HEK293 (cell line): ENCODE data around the gene RPL22.

Experiments used
- CTCF ChIA-PET: fragments of 350-600 bp; formaldehyde crosslinking; extraction: SDS; loops from one replicate; lab custom pipeline; 2021; ENCODE audit warnings: antibody characterized with exemption; lab: Yijun Ruan, JAX
- POLR2A ChIA-PET: fragments of 300-600 bp; formaldehyde crosslinking; extraction: SDS; loops from one replicate; lab custom pipeline; 2020; ENCODE audit warnings: antibody characterized with exemption, inconsistent platforms; lab: Yijun Ruan, JAX
- H3K27ac ChIP-seq: fragments of 200-500 bp; sonication (Bioruptor generic); 2 replicates; pipeline ENCODE4 v1.5.1; 2014; ENCODE audit warnings: low read depth, low read length, control low read depth, inconsistent platforms; ENCODE audit errors: extremely low read depth
- H3K36me3 ChIP-seq, 2 experiments: fragments of 200-500 bp in 1 of 2; sonication (Bioruptor generic) in 1 of 2; 1 replicate in 1 of 2; 2 replicates in 1 of 2; pipeline ENCODE4 v1.5.1; 2014 to 2017; ENCODE audit warnings: inconsistent platforms in 2 of 2, low read length in 2 of 2; ENCODE audit not compliant: control insufficient read depth in 2 of 2, insufficient read depth in 1 of 2
- H3K4me1 ChIP-seq: fragments of 200-500 bp; sonication (Bioruptor generic); 2 replicates; pipeline ENCODE4 v1.5.1; 2014; ENCODE audit warnings: mild to moderate bottlenecking, low read length, inconsistent platforms; ENCODE audit not compliant: control insufficient read depth, insufficient read depth
- H3K4me3 ChIP-seq: 2 replicates; pipeline ENCODE4 v1.5.1; 2011; ENCODE audit warnings: low read depth, mild to moderate bottlenecking, control low read depth, low read length, moderate library complexity
- H3K9me3 ChIP-seq: fragments of 200-500 bp; sonication (Bioruptor generic); 2 replicates; pipeline ENCODE4 v1.5.1; 2014; ENCODE audit warnings: low read depth, low read length, inconsistent platforms; ENCODE audit not compliant: control insufficient read depth, insufficient read depth
- GLIS1 ChIP-seq: fragments of 450-650 bp; formaldehyde crosslinking; IDR thresholded peaks from 2 replicates; pipeline ENCODE4 v1.5.1; 2016; ENCODE audit warnings: missing biosample characterization, missing genetic modification characterization
- GLIS2 ChIP-seq: fragments of 450-650 bp; formaldehyde crosslinking; IDR thresholded peaks from 2 replicates; pipeline ENCODE4 v1.5.1; 2016; ENCODE audit warnings: missing biosample characterization, missing genetic modification characterization
- OVOL3 ChIP-seq: fragments of 450-650 bp; formaldehyde crosslinking; IDR thresholded peaks from 2 replicates; pipeline ENCODE4 v1.5.1; 2016; ENCODE audit warnings: missing biosample characterization, missing genetic modification characterization
- SCRT2 ChIP-seq: fragments of 450-650 bp; formaldehyde crosslinking; IDR thresholded peaks from 2 replicates; pipeline ENCODE4 v1.5.1; 2016; ENCODE audit warnings: missing biosample characterization, missing genetic modification characterization
- ZBTB20 ChIP-seq: fragments of 450-650 bp; formaldehyde crosslinking; IDR thresholded peaks from 2 replicates; pipeline ENCODE4 v1.5.1; 2016; ENCODE audit warnings: missing biosample characterization, missing genetic modification characterization
- ZBTB26 ChIP-seq: fragments of 450-650 bp; formaldehyde crosslinking; optimal IDR thresholded peaks from 2 replicates; pipeline ENCODE3; 2016; ENCODE audit warnings: missing biosample characterization, mild to moderate bottlenecking, missing genetic modification characterization
- ZEB2 ChIP-seq: fragments of 450-650 bp; formaldehyde crosslinking; IDR thresholded peaks from 2 replicates; pipeline ENCODE4 v1.5.1; 2016; ENCODE audit warnings: missing biosample characterization, missing genetic modification characterization
- ZFHX2 ChIP-seq: fragments of 450-650 bp; formaldehyde crosslinking; conservative IDR thresholded peaks from 2 replicates; pipeline ENCODE4 v1.5.1; 2016; ENCODE audit warnings: missing biosample characterization, missing genetic modification characterization
- ZNF10 ChIP-seq: fragments of 450-650 bp; formaldehyde crosslinking; IDR thresholded peaks from 2 replicates; pipeline ENCODE4 v1.5.1; 2017; ENCODE audit warnings: missing biosample characterization, missing genetic modification characterization
- ZNF146 ChIP-seq: fragments of 450-650 bp; formaldehyde crosslinking; IDR thresholded peaks from 2 replicates; pipeline ENCODE4 v1.5.1; 2016; ENCODE audit warnings: missing biosample characterization, missing genetic modification characterization
- ZNF239 ChIP-seq: fragments of 450-650 bp; formaldehyde crosslinking; IDR thresholded peaks from 2 replicates; pipeline ENCODE4 v1.5.1; 2016; ENCODE audit warnings: missing biosample characterization, missing genetic modification characterization
- ZNF292 ChIP-seq: fragments of 450-650 bp; formaldehyde crosslinking; IDR thresholded peaks from 2 replicates; pipeline ENCODE4 v1.5.1; 2016; ENCODE audit warnings: low read depth, missing biosample characterization, missing genetic modification characterization, borderline replicate concordance
- ZNF335 ChIP-seq: fragments of 450-650 bp; formaldehyde crosslinking; conservative IDR thresholded peaks from 2 replicates; pipeline ENCODE4 v1.5.1; 2016; ENCODE audit warnings: missing biosample characterization, missing genetic modification characterization
- ZNF426 ChIP-seq: fragments of 450-650 bp; formaldehyde crosslinking; IDR thresholded peaks from 2 replicates; pipeline ENCODE4 v1.5.1; 2017; ENCODE audit warnings: missing biosample characterization, missing genetic modification characterization, mild to moderate bottlenecking, inconsistent platforms, moderate library complexity
- ZNF473 ChIP-seq: fragments of 450-650 bp; formaldehyde crosslinking; IDR thresholded peaks from 2 replicates; pipeline ENCODE4 v1.5.1; 2017; ENCODE audit warnings: missing biosample characterization, missing genetic modification characterization
- ZNF530 ChIP-seq: fragments of 450-650 bp; formaldehyde crosslinking; IDR thresholded peaks from 2 replicates; pipeline ENCODE4 v1.5.1; 2016; ENCODE audit warnings: low read depth, missing biosample characterization, missing genetic modification characterization
- ZNF571 ChIP-seq: fragments of 450-650 bp; formaldehyde crosslinking; IDR thresholded peaks from 2 replicates; pipeline ENCODE4 v1.5.0; 2017; ENCODE audit warnings: missing biosample characterization, missing genetic modification characterization
- ZNF600 ChIP-seq: fragments of 450-650 bp; formaldehyde crosslinking; IDR thresholded peaks from 2 replicates; pipeline ENCODE4 v1.5.1; 2016; ENCODE audit warnings: missing biosample characterization, missing genetic modification characterization
- ZNF621 ChIP-seq: fragments of 450-650 bp; formaldehyde crosslinking; IDR thresholded peaks from 2 replicates; pipeline ENCODE4 v1.5.1; 2017; ENCODE audit warnings: missing biosample characterization, missing genetic modification characterization
- ZNF664 ChIP-seq: fragments of 450-650 bp; formaldehyde crosslinking; IDR thresholded peaks from 2 replicates; pipeline ENCODE4 v1.5.1; 2016; ENCODE audit warnings: missing biosample characterization, missing genetic modification characterization
- ZNF692 ChIP-seq: fragments of 450-650 bp; formaldehyde crosslinking; IDR thresholded peaks from 2 replicates; pipeline ENCODE4 v1.5.1; 2016; ENCODE audit warnings: missing biosample characterization, missing genetic modification characterization
- ZNF707 ChIP-seq: fragments of 450-650 bp; formaldehyde crosslinking; IDR thresholded peaks from 2 replicates; pipeline ENCODE4 v1.5.1; 2016; ENCODE audit warnings: missing biosample characterization, missing genetic modification characterization

Gene RPL22

GRCh38 chr1:6181347-6181770 lies 18.0 kb downstream of the RPL22 start (continued):
- TF ChIP-seq ZNF530, result no peak
- TF ChIP-seq ZNF571 (tag by site-specific recombination), result no peak
- TF ChIP-seq ZNF239 (tag by site-specific recombination), result no peak

DNA sequence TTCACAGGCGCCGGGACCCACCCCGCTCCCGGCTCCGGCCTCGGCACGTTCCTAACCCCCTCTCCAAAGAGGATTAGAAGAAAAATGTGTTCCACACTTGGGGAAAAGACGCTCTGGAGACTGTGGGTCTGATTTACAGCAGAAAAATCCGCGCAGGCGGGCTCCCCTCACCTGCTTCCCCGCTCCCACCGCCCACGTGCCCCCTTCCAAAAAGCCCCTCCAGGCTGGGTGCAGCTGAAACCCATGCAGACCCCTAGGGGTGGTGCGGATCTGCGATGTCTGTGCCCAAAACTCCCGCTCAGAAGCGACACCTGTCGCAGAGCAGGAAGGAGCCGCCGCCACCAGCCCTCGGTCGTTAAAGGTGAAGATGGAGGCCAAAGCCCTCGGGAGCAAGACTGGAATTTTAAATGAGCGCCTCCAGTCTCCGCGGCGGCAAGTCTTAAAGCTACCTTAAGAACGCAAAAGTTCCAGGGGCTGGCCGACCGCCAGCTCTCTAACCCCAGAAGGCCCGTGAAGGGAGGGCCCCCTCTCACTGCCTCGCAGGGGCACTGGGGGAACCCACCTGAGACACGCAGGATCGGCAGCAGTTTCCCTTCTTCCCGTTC lies 18.6 kb downstream of the RPL22 start:
- Histone ChIP-seq H3K27ac (no peak overlapping the region), H3K36me3 (peaks cover 0 to 17% of the 10 kb centered on the region in 2 experiments; a peak in 1 of 3 replicates), H3K9me3 (no peaks in the 10 kb centered on the region), H3K4me3 (no peak overlapping the region), H3K4me1 (no peaks in the 10 kb centered on the region)
- TF ChIP-seq ZFHX2 (peak; percentile 35; the same call in 1 of the 2 replicates), ZBTB26 (tag by site-specific recombination) (peak; percentile 37), ZEB2 (0 out of 2 replicates have a peak, but pooled peaks have one; percentile 26), SCRT2 (peak; percentile 96), ZNF473 (tag by site-specific recombination) (no peak), ZBTB20 (tag by site-specific recombination) (peak; percentile 58; the same call in 1 of the 2 replicates), ZNF621 (no peak), ZNF292 (tag by site-specific recombination) (no peak), ZNF692 (tag by site-specific recombination) (peak; percentile 24; the same call in 1 of the 2 replicates), ZNF707 (tag by site-specific recombination) (no peak), OVOL3 (no peak), ZNF426 (tag by site-specific recombination) (no peak), GLIS2 (tag by site-specific recombination) (peak; percentile 79), ZNF10 (tag by site-specific recombination) (peak; percentile 84; the same call in 1 of the 2 replicates), ZNF600 (peak; percentile 41; the same call in 1 of the 2 replicates), ZNF335 (tag by site-specific recombination) (0 out of 2 replicates have a peak, but pooled peaks have one; percentile 21)
- CTCF ChIA-PET, result no interaction called here
- POLR2A ChIA-PET, result no interaction called here

- Histone ChIP-seq H3K9me3 (no peaks in the 10 kb centered on the region), H3K27ac (no peak within 1 kb of the TSS; the same call in 1 of the 2 replicates), H3K4me3 (peak within 1 kb of the TSS; percentile 29), H3K4me1 (no peaks in the 10 kb centered on the region), H3K36me3 (peaks cover 0 to 12% of the 10 kb centered on the region in 2 experiments; a peak in 1 of 3 replicates)
- POLR2A ChIA-PET, result no interaction called here
- TF ChIP-seq GLIS1 (tag by site-specific recombination), result peak; percentile 44; the same call in 1 of the 2 replicates
- peak; percentile 39 for TF ChIP-seq ZBTB26 (tag by site-specific recombination)
- 0 out of 2 replicates have a peak, but pooled peaks have one; percentile 6 for TF ChIP-seq ZNF146
- no peak for TF ChIP-seq ZNF664
- CTCF ChIA-PET, result no interaction called here
These were observed 19.1 kb downstream of the RPL22 start, which contains the start of gene CHD5 for GRCh38 chr1:6180268-6180706. CHD5 (minus strand) TSS chr1:6180321; CDS start chr1:6180023, 298 bp downstream.
